MM.1S (cell line): ENCODE data around the gene CTNNA2.

ENCODE experiments used
- EZH2 ChIP-seq: fragments of 300-600 bp; sonication (generic); optimal IDR thresholded peaks from 2 replicates; pipeline ENCODE3; 2017; ENCODE audit warnings: low read depth, mild to moderate bottlenecking, antibody characterized with exemption, low read length, mixed read lengths
- EZH2phosphoT487 ChIP-seq: fragments of 300-600 bp; sonication (generic); IDR thresholded peaks from 2 replicates; pipeline ENCODE4 v1.6.1; 2018; ENCODE audit warnings: antibody characterized with exemption, low read length
- TF ChIP-seq, protein P1 (sequence below): fragments of 300-600 bp; sonication (generic); IDR thresholded peaks from 2 replicates; pipeline ENCODE4 v1.5.1; 2016; ENCODE audit warnings: antibody characterized with exemption, low read length, mixed read lengths

DNA sequence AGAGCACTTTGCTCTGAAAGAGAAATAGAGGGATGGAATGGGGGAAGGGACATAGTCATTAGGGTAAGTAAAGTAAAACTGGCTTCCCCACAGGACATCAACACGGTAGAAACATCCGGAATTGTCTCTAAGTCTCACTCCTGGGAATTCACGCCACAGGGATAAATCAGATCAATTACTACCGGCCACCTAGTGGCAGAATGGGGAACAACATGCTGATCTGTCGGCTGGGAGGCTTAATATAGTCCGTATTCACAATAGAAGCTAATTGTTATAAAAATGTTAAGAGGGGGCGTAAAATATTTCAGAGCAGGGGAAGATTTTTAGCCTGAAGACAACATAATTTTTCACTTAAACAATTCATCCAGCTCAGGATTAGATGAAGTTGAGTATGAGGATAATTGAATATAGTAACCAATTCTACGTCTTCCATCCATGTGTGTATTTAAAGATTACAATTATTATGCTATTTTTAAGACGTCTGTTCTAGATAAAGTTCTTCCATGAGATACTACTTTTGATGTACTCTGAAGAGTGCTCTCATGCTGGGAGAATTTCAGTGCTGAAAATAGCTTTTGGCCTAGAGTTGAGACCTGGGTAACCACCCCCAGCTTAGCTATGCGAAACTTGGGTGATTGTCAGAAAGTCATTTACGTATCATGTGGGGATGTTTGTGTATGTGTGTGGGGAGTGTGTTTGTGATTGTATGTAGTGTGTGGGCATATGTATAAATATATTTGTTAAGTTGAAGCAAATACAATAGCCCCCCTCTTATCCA lies 726.0 kb downstream of the CTNNA2 start:
- TF ChIP-seq, protein P1, sequence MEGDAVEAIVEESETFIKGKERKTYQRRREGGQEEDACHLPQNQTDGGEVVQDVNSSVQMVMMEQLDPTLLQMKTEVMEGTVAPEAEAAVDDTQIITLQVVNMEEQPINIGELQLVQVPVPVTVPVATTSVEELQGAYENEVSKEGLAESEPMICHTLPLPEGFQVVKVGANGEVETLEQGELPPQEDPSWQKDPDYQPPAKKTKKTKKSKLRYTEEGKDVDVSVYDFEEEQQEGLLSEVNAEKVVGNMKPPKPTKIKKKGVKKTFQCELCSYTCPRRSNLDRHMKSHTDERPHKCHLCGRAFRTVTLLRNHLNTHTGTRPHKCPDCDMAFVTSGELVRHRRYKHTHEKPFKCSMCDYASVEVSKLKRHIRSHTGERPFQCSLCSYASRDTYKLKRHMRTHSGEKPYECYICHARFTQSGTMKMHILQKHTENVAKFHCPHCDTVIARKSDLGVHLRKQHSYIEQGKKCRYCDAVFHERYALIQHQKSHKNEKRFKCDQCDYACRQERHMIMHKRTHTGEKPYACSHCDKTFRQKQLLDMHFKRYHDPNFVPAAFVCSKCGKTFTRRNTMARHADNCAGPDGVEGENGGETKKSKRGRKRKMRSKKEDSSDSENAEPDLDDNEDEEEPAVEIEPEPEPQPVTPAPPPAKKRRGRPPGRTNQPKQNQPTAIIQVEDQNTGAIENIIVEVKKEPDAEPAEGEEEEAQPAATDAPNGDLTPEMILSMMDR, result peak; percentile 76
- TF ChIP-seq EZH2 (no peak), EZH2phosphoT487 (no peak)
